ENCODE measurements around the gene RPS3.
A peak's percentile ranks its signal among the peaks of the same experiment; 100 is the strongest.
"Not testable (repeated sequence)": the region's sequence is repeated elsewhere in the genome, so short reads cannot be mapped to it uniquely, and the experiment has no call there.

Gene RPS3

GRCh38 chr11:75380716-75381420 lies 18.4 kb upstream of the RPS3 start:
- peak; percentile 54 for DNase-seq (ENCODE audit: low spot score)

DNA sequence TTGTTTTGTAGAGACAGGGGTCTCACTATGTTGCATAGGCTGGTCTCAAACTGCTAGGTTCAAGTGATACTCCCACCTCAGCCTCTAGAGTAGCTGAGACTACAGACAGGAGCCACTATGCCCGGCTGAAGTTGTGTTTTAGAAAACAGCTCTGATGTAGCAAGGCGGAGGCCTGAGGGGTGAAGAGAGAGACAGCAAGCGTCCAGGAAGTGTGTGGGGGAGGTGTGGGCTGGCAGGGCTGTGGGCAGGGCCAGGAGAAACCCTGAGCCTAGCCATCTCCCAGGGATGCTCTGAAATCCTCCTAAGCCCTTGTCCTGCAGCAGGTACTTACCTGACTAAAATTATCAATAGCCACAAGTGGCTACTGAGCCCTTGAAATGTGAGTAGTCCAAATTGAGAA lies 16.1 kb upstream of the RPS3 start:
- DNase-seq (ENCODE audit: low spot score), result no peak

GRCh38 chr11:75384438-75385080 lies 14.8 kb upstream of the RPS3 start:
- peak; percentile 87 for DNase-seq (ENCODE audit: low spot score)

- no peak for DNase-seq (ENCODE audit: low spot score)
These were observed 12.2 kb upstream of the RPS3 start for GRCh38 chr11:75386942-75387630.

- DNase-seq (ENCODE audit: low spot score), result no peak
These were observed 11.5 kb upstream of the RPS3 start for GRCh38 chr11:75387736-75388294.

DNA sequence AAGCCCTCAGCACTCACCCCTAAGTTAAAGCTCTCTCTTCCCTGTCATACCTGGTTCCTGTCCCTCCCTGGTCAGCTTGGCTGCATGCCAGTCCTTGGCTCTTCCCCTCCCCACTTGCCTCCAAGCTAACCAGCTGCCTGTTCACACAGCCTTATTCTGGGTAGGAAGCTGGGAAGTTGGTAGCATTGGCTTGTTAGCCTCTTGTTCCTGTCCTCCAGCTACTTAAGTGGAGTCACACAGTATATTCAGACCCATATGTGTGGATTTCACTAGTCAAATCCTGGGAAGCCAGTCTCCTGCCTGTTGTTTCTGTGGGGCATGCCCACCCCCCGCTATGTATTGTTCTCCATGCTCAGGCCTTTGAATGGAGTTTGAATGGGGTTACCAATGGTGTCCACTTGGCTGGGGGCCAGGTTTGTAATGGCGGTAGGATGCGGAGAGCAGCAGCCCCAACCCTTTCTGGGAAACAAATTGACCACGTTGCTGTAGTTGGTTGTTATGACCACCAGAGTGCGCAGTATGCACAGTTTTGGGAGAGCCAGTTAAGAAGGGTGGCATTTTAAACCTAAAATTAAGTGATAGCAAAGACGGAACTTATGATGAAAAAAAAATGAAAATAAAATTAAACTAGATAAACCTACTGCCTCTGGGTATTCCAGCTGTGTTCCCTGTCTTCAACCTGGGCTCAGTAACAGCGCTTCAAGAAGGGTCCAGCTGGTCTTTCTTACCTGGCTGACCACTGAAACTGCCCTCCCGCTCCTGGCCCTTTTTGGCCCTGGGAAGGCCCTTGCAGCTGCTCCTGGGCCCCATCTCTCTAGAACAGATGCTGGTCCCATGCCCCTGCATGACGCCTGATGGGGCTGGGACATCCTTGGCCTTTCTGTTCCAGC lies 10.7 kb upstream of the RPS3 start:
- peak; percentile 87 for DNase-seq (ENCODE audit: low spot score)

- DNase-seq (ENCODE audit: low spot score), result no peak
These were observed 10.1 kb upstream of the RPS3 start for GRCh38 chr11:75389276-75389605.

GRCh38 chr11:75389925-75390324 lies 9.4 kb upstream of the RPS3 start:
- DNase-seq (ENCODE audit: low spot score), result no peak

DNA sequence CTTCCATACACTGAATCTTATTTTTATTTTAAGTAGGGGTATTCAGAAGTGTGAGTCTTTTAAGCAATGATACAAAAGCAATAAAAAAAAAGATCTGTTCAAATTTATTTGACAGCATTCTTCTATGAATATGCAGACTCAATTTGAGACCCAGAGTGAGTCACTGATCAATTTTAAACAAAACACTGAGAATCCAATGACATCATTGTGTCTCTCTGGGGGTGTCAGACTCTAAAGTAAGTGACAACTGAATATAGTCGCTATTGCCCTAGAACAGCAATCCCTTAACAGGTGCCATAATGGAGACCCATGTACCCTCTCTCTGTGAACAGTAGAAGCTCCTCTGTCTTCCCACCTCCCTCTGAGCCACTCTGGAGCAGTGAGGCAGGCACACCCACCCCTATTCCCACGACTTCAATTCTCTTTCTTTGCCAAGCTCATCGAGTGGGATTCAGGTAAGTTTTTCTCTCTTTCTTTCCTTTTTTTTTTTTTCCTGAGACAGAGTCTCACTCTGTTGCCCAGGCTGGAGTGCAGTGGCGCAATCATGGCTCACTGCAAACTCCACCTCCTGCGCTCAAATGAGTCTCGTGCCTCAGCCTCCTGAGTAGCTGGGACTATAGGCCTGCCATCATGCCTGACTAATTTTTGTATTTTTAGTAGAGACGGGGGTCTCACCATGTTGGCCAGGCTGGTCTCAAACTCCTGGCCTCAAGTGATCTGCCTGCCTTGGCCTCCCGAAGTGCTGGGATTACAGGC lies 5.1 kb upstream of the RPS3 start:
- no peak for DNase-seq (ENCODE audit: low spot score)

GRCh38 chr11:75398906-75399305 lies 412 bp upstream of the RPS3 start:
- DNase-seq (ENCODE audit: low spot score), result no peak

GRCh38 chr11:75400146-75400865 lies 988 bp downstream of the RPS3 start:
- no peak for DNase-seq (ENCODE audit: low spot score)

GRCh38 chr11:75402002-75402773 lies 2.9 kb downstream of the RPS3 start:
- DNase-seq (ENCODE audit: low spot score), result no peak

DNA sequence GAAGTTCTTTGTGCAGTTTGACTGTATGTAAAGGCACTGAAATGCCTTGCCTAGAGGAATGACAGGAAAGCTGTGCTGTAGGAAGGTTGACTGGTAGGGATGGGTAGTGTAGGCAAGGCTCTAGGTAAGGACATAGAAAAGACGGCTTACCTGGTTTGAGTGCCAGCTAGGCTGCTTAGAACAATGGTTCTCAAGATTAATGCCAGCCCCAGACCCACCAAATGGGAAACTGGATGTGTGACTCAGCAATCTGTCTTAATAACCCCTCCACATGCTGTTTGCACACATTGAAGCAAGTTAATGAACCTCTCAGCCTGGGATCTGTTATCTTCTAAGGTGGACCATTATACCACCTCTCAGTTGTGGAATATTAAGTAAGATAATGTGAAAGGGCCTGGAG lies 3.7 kb downstream of the RPS3 start:
- DNase-seq (ENCODE audit: low spot score), result no peak

- DNase-seq (ENCODE audit: low spot score), result no peak
These were observed 4.8 kb downstream of the RPS3 start for GRCh38 chr11:75403983-75404658.

DNA sequence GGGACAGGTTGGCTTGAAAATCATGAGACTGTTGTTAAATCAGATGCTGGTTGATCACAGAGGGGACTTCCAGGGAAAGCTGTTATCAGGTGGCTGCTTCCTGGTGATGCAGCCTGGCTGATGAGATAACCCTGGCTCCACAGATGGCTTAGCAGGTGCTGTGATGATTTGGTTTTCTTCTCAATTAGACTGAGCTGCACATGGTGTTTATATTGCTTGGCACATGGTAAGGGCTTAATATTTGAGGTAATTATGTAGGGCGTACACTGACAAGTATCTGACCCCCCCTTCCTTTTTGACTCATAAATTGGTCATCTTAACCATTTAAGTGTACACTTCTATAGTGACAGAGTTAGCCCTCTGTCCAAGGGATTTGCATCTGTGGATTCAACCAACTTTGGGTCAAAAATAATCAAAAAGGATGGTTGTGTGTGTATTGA lies 7.0 kb downstream of the RPS3 start:
- DNase-seq (ENCODE audit: low spot score), result peak; percentile 57

DNA sequence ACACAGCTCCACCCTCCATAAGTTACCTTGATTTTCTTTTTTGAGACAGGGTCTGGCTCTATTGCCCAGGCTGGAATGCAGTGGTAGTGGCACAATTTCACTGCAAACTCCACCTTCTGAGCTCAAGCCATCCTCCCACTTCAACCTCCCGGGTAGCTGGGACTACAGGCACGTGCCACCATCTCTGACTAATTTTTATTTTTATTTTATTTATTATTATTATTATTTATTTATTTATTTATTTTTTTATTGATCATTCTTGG lies 9.6 kb downstream of the RPS3 start:
- DNase-seq (ENCODE audit: low spot score), result no peak

DNA sequence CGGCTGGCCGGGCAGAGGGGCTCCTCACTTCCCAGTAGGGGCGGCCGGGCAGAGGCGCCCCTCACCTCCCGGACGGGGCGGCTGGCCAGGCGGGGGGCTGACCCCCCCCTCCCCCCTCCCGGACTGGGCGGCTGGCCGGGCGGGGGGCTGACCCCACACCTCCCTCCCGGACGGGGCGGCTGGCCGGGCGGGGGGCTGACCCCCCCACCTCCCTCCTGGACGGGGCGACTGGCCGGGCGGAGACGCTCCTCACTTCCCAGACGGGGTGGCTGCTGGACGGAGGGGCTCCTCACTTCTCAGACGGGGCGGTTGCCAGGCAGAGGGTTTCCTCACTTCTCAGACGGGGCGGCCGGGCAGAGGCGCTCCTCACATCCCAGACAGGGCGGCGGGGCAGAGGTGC lies 10.7 kb downstream of the RPS3 start:
- not testable (repeated sequence) for DNase-seq (ENCODE audit: low spot score)

DNA sequence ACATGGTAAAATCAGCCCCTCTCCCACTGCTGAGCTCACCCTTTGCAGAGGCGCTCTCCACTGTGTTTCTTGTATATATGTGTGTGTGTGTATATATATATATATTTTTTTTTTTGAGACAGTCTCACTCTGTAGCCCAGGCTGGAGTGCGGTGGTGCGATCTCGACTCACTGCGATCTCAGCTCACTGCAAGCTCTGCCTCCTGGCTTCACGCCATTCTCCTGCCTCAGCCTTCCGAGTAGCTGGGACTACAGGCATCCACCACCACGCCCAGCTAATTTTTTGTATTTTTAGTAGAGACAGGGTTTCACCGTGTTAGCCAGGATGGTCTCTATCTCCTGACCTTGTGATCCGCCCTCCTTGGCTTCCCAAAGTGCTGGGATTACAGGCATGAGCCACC lies 13.8 kb downstream of the RPS3 start:
- DNase-seq (ENCODE audit: low spot score), result not testable (repeated sequence)

- no peak for DNase-seq (ENCODE audit: low spot score)
These were observed 14.5 kb downstream of the RPS3 start for GRCh38 chr11:75413864-75414263.
